Measurements from ENCODE around the gene HPX.
A peak's percentile ranks its signal among the peaks of the same experiment; 100 is the strongest.

The HPX gene

GRCh38 chr11:6468712-6469495, 28.1 kb upstream of the HPX start:
- TF ChIP-seq, protein P1, sequence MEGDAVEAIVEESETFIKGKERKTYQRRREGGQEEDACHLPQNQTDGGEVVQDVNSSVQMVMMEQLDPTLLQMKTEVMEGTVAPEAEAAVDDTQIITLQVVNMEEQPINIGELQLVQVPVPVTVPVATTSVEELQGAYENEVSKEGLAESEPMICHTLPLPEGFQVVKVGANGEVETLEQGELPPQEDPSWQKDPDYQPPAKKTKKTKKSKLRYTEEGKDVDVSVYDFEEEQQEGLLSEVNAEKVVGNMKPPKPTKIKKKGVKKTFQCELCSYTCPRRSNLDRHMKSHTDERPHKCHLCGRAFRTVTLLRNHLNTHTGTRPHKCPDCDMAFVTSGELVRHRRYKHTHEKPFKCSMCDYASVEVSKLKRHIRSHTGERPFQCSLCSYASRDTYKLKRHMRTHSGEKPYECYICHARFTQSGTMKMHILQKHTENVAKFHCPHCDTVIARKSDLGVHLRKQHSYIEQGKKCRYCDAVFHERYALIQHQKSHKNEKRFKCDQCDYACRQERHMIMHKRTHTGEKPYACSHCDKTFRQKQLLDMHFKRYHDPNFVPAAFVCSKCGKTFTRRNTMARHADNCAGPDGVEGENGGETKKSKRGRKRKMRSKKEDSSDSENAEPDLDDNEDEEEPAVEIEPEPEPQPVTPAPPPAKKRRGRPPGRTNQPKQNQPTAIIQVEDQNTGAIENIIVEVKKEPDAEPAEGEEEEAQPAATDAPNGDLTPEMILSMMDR (IDR thresholded peaks at IDR 0.05): no peak
- DNase-seq (ENCODE audit: low spot score): peak; percentile 92
- H3K27ac ChIP-seq: peak overlapping the region; percentile 40 to 80
- peak overlapping the region; percentile 23 for H3K4me3 ChIP-seq

DNA sequence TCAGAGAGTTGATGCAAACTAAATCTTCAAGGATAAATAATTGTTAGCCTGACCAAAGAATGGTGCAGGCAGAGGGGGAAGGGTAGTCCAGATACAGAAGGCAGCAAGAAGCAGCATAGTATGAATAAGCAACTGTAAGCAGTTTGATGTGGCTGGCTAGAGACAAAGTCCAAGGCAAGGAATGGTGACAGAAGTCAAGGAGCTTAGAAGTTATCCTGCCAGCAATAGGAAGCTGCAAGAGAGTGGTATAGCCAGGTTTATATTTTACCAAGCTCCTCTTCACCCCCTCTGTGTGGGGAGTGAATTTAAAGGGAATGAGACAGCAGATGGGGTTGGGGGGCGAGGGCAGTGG, 18.3 kb upstream of the HPX start:
- no peak for DNase-seq (ENCODE audit: low spot score)
- TF ChIP-seq, protein P1 (IDR thresholded peaks at IDR 0.05): no peak
- Histone ChIP-seq H3K4me3 (no peak overlapping the region), H3K27ac (no peak overlapping the region)

GRCh38 chr11:6458352-6459098, 17.7 kb upstream of the HPX start:
- Histone ChIP-seq H3K27ac (no peak overlapping the region), H3K4me3 (no peak overlapping the region)
- TF ChIP-seq, protein P1 (IDR thresholded peaks at IDR 0.05): no peak
- no peak for DNase-seq (ENCODE audit: low spot score)

- DNase-seq (ENCODE audit: low spot score): no peak
- H3K4me3 ChIP-seq: no peak overlapping the region
- TF ChIP-seq, protein P1 (IDR thresholded peaks at IDR 0.05): no peak
- no peak overlapping the region for H3K27ac ChIP-seq
Observed at GRCh38 chr11:6457581-6458320, 17.0 kb upstream of the HPX start.

GRCh38 chr11:6456361-6457073, 15.7 kb upstream of the HPX start:
- TF ChIP-seq, protein P1 (IDR thresholded peaks at IDR 0.05): no peak
- H3K27ac ChIP-seq: no peak overlapping the region
- no peak overlapping the region for H3K4me3 ChIP-seq
- DNase-seq (ENCODE audit: low spot score): no peak

DNA sequence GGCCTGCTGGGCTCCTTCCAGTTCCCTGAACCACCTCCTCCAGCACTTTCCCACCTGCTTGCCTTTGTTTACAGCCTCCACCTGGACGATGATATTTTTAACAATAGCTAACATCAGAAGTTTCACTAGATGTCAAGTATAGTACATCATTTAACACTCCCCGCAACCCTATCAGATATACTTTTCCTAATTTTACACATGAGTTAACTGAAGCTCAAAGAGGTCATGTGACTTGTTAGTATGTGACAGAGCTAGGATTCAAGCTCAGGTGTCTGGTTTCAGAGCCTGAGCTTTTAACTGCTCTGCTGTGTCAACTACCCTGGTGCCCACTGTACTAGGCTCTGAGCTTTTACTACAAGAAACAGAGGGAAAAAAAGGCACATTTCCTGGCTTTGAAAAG, 14.3 kb upstream of the HPX start:
- TF ChIP-seq, protein P1 (IDR thresholded peaks at IDR 0.05): no peak
- DNase-seq (ENCODE audit: low spot score): no peak
- no peak overlapping the region for H3K4me3 ChIP-seq
- no peak overlapping the region for H3K27ac ChIP-seq

Data from coronary artery (tissue), 2 donors.